ENCODE results near the gene KLHL15.

KLHL15 gene

DNA sequence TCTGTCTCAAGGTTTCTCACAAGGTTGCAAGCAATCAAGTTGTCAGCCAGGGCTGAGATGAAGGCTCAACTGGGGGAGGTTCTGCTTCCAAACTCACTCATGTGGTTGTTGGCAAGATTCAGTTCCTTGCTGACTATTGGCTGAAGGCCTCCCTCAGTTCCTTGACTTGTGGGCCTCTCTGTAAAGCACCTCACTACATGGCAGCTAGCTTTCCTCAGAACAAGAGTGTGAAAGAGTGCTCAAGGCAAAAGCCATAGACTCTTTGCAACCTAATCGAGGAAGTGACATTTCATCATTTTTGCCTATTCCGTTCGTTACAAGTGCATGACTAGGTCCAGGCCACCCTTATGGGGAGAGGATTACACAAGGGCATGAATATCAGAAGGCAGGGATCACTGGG, 67.2 kb downstream of the KLHL15 start:
- Histone ChIP-seq H3K27me3 (ENCODE audit: insufficient read depth, low read length) (no peaks in the 10 kb centered on the region), H2AFZ (ENCODE audit: low read depth, low read length) (no peak overlapping the region), H3K4me3 (ENCODE audit: low read length) (no peak overlapping the region), H3K4me1 (ENCODE audit: insufficient read depth, low read length) (no peaks in the 10 kb centered on the region), H3K36me3 (ENCODE audit: insufficient read depth, low read length) (no peaks in the 10 kb centered on the region), H3K9me3 (ENCODE audit: low read length) (no peaks in the 10 kb centered on the region)

DNA sequence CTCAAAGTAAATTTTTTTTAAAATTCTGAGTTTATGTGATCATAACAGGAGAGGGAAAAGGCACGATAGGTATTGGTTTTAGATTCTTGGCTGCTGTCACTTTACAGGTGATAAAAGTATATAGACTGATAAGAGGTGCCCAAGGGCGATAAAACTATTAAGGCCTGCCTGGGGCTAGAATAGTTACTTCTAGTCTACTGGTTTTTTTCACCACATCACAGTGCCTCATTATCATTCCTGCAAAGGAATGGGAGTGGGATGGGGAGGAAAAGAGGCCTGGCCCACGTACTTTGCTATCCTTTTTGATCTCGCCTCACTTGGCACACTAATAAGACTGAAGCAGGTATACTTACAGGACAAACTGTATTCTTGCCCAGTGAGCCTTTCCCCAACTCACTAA, 72.6 kb downstream of the KLHL15 start:
- Histone ChIP-seq H3K9me3 (ENCODE audit: low read length) (no peaks in the 10 kb centered on the region), H3K4me3 (ENCODE audit: low read length) (no peak overlapping the region), H2AFZ (ENCODE audit: low read depth, low read length) (no peak overlapping the region), H3K27me3 (ENCODE audit: insufficient read depth, low read length) (no peaks in the 10 kb centered on the region), H3K4me1 (ENCODE audit: insufficient read depth, low read length) (no peaks in the 10 kb centered on the region), H3K36me3 (ENCODE audit: insufficient read depth, low read length) (no peaks in the 10 kb centered on the region)

DNA sequence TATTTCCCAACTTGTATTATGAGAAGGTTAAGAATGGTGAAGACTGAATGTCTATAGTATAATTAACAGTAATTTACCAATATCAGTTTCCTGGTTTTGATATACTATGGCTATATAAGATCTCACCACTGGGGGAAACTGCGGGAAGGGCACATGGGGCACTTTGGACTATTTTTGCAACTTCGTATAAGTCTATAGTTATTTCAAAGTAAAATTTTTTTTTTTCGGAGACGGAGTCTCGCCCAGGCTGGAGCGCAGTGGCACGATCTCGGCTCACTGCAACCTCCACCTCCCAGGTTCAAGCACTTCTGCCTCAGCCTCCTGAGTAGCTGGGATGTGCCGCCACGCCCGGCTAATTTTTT, 73.1 kb downstream of the KLHL15 start:
- Histone ChIP-seq H3K36me3 (ENCODE audit: insufficient read depth, low read length) (no peaks in the 10 kb centered on the region), H3K9me3 (ENCODE audit: low read length) (no peaks in the 10 kb centered on the region), H3K4me3 (ENCODE audit: low read length) (no peak overlapping the region), H3K4me1 (ENCODE audit: insufficient read depth, low read length) (no peaks in the 10 kb centered on the region), H3K27me3 (ENCODE audit: insufficient read depth, low read length) (no peaks in the 10 kb centered on the region), H2AFZ (ENCODE audit: low read depth, low read length) (no peak overlapping the region)

DNA sequence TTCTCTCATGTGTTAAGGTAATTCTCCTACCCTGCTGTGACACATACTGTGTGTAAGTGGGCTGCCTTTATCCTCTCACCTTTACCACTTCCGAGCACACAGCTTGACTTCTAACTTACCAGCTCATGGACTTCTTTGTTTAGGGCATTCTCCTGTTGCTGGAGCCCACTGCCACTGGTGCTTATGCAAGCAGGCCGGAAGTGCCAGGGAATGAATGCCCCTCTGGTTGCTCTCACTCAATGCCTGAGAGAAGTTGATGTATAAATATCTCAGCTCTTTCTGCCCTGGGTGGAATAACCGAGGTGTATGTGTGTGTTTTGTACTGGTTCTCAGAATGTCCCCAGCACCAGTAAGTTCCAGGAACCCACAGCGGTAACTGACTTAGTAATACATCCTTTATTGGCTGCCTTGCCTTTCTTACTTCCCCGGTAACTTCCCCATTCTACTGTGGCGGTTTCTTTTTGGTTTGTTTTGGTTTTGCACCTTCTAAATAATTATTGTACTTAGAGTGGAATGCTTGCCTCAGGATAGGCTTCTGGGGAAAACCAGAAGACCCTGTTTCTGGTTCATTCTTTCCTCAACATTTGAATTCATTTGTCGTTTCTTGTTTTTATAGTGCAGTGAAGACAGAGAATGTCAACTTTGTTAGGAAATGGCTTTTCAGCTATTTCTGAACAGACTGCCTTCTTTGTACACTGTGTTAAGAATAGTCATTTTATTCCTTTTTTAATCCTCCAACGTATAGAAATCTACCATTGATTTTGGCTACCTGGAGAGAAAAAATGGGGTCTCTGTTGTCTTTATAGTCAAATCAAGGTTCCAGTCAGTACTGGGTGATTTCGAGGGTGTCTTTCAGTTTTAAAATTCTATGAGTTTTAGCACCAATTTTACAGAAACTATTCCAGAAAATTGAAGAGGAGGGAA, 73.7 kb downstream of the KLHL15 start:
- Histone ChIP-seq H3K4me1 (ENCODE audit: insufficient read depth, low read length) (no peaks in the 10 kb centered on the region), H3K36me3 (ENCODE audit: insufficient read depth, low read length) (no peaks in the 10 kb centered on the region), H3K9me3 (ENCODE audit: low read length) (no peaks in the 10 kb centered on the region), H3K27me3 (ENCODE audit: insufficient read depth, low read length) (no peaks in the 10 kb centered on the region), H2AFZ (ENCODE audit: low read depth, low read length) (peak overlapping the region; percentile 43), H3K4me3 (ENCODE audit: low read length) (no peak overlapping the region)

DNA sequence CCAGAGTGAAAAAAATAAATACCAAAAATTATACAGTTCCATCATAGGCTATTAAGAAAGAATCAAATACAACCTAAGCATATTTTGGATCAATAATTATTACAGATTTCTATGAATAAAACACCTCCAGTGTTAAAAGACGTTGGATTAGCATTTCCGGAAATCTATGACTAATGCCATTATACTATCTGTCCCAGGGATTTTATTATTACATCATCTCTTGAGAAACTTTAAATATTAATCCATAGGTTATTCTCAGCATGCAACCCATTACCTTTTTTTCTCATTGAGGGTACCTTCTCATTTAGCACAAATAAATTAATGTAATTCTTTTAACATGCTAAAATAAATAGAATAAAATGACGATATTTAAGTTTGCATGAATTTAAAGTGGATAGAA, 74.6 kb downstream of the KLHL15 start:
- no peaks in the 10 kb centered on the region for H3K4me1 ChIP-seq (ENCODE audit: insufficient read depth, low read length)

DNA sequence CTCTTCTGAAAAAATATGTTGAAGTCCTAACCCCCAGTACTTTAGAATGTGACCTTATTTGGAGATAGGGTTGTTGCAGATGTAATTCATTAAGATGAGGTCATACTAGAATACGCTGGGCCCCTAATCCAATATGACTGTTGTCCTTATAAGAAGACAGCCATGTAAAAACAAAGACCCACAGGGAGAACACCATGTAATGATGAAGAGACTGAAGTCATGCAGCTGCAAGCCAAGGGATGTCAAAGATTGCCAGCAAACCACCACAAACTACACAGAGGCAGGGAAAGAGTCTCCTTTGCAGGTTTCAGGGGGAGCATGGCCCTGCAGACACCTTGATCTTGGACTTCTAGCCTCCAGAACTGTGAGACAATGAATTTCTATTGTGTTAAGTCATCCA, 81.8 kb downstream of the KLHL15 start:
- Histone ChIP-seq H2AFZ (ENCODE audit: low read depth, low read length) (no peak overlapping the region), H3K4me1 (ENCODE audit: insufficient read depth, low read length) (no peaks in the 10 kb centered on the region), H3K27me3 (ENCODE audit: insufficient read depth, low read length) (no peaks in the 10 kb centered on the region), H3K36me3 (ENCODE audit: insufficient read depth, low read length) (no peaks in the 10 kb centered on the region), H3K9me3 (ENCODE audit: low read length) (no peaks in the 10 kb centered on the region), H3K4me3 (ENCODE audit: low read length) (no peak overlapping the region)

More for the DNA sequence above, 74.6 kb downstream of the KLHL15 start:
- no peak overlapping the region for H3K4me3 ChIP-seq (ENCODE audit: low read length)
- no peaks in the 10 kb centered on the region for H3K27me3 ChIP-seq (ENCODE audit: insufficient read depth, low read length)
- H3K36me3 ChIP-seq (ENCODE audit: insufficient read depth, low read length): no peaks in the 10 kb centered on the region
- no peaks in the 10 kb centered on the region for H3K9me3 ChIP-seq (ENCODE audit: low read length)
- H2AFZ ChIP-seq (ENCODE audit: low read depth, low read length): peak overlapping the region; percentile 43

DNA sequence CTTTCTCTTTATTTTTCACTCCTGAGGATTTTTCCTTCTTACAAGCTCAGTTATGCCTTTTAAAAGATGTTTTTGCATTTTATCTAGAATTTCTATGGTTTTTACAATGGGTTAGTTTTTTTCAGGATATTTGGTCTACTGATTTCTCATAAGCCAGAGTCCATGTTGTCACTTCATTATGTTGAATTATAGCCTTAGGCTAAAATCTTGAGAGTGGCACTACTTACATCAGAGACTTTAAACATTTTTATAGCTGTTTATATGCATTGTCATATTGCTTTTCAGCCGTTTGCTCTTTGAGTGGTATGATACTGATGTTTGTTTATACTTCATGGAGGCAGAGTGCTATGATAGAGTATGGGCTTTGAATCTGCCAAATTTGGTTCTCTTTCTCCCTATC, 82.8 kb downstream of the KLHL15 start:
- Histone ChIP-seq H3K36me3 (ENCODE audit: insufficient read depth, low read length) (no peaks in the 10 kb centered on the region), H2AFZ (ENCODE audit: low read depth, low read length) (no peak overlapping the region), H3K4me3 (ENCODE audit: low read length) (no peak overlapping the region), H3K27me3 (ENCODE audit: insufficient read depth, low read length) (no peaks in the 10 kb centered on the region), H3K9me3 (ENCODE audit: low read length) (no peaks in the 10 kb centered on the region), H3K4me1 (ENCODE audit: insufficient read depth, low read length) (no peaks in the 10 kb centered on the region)

DNA sequence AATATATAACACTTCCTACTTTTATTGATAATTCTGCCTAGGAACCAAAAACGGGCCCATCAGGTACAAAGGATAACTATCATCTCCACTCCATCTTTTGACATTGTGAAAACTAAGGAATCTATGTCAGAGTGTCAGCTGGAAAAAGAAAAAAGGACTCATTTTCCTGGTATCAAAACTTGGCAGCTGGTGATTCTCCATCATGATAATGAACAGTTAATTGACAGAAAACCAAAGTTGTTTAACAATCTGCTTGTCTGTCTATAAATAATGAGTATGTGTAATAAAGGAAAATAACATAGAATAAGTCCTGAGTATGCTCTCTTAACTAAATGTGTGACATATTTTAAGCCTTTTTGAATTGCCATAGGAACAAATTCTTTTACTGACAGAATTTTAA, 87.8 kb downstream of the KLHL15 start:
- Histone ChIP-seq H3K9me3 (ENCODE audit: low read length) (no peaks in the 10 kb centered on the region), H3K36me3 (ENCODE audit: insufficient read depth, low read length) (no peaks in the 10 kb centered on the region), H2AFZ (ENCODE audit: low read depth, low read length) (no peak overlapping the region), H3K27me3 (ENCODE audit: insufficient read depth, low read length) (no peaks in the 10 kb centered on the region), H3K4me1 (ENCODE audit: insufficient read depth, low read length) (no peaks in the 10 kb centered on the region), H3K4me3 (ENCODE audit: low read length) (no peak overlapping the region)

DNA sequence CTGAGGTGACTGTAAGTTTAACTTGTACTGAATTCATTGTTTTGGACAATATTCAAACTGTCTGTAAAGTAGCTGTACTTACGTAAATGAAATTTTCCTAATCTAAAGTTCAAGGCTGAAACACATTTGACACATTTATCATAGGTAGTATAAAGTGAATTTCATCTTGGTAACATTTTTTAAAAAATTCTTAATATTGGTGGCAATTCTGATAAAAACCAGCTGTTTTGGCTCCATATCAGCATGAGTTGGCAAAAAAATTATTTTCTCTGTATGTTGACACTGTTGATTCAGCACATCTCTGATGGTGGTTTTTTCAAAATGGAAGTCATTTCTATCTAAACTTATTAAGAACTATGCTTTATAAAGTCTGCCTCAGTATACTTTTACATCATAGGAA, 88.3 kb downstream of the KLHL15 start:
- no peaks in the 10 kb centered on the region for H3K9me3 ChIP-seq (ENCODE audit: low read length)
- H3K4me3 ChIP-seq (ENCODE audit: low read length): no peak overlapping the region
- no peaks in the 10 kb centered on the region for H3K36me3 ChIP-seq (ENCODE audit: insufficient read depth, low read length)

DNA sequence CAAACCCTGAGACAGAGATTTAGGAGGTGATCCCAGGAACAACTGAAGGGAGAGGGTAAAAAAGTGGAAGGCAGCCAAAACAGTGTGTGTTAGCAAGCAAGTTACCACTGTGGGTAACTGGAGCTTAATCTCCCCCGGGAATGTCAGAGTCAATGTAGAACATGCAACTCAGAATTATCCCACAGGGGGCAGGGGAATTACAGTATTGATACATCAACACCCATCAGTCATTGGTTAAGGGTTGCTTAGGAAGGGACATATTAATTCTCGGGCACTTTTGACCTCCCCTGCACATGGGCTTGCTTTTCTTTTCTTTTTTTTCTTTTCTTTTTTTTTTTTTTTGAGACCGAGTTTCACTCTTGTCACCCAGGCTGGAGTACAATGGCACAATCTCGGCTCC, 89.9 kb downstream of the KLHL15 start:
- Histone ChIP-seq H3K4me1 (ENCODE audit: insufficient read depth, low read length) (no peaks in the 10 kb centered on the region), H3K4me3 (ENCODE audit: low read length) (no peak overlapping the region), H2AFZ (ENCODE audit: low read depth, low read length) (no peak overlapping the region), H3K9me3 (ENCODE audit: low read length) (no peaks in the 10 kb centered on the region), H3K36me3 (ENCODE audit: insufficient read depth, low read length) (no peaks in the 10 kb centered on the region), H3K27me3 (ENCODE audit: insufficient read depth, low read length) (no peaks in the 10 kb centered on the region)

More for the DNA sequence above, 88.3 kb downstream of the KLHL15 start:
- Histone ChIP-seq H3K27me3 (ENCODE audit: insufficient read depth, low read length) (no peaks in the 10 kb centered on the region), H3K4me1 (ENCODE audit: insufficient read depth, low read length) (no peaks in the 10 kb centered on the region), H2AFZ (ENCODE audit: low read depth, low read length) (no peak overlapping the region)

DNA sequence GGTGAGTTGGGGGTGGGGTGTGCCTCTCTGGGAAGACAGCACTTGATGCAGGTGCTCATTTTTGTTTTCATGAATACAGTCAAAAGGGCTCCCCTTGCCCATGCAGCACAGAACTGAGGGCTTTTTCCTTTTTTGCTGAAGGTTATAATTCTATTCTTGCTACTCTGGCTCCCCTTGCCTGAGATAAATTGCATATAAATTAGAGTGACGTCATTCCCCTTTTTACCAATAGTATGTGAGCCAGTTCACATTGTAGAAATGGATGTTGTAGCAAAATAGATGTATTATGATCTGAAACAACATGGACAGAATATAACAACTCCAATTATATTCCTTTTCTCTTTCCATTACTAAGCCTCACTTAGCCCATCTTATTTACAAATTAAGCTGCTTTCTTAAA, 90.8 kb downstream of the KLHL15 start:
- Histone ChIP-seq H3K4me1 (ENCODE audit: insufficient read depth, low read length) (no peaks in the 10 kb centered on the region), H3K27me3 (ENCODE audit: insufficient read depth, low read length) (peaks cover under 1% of the 10 kb centered on the region), H3K9me3 (ENCODE audit: low read length) (no peaks in the 10 kb centered on the region), H3K4me3 (ENCODE audit: low read length) (no peak overlapping the region), H2AFZ (ENCODE audit: low read depth, low read length) (no peak overlapping the region), H3K36me3 (ENCODE audit: insufficient read depth, low read length) (no peaks in the 10 kb centered on the region)

DNA sequence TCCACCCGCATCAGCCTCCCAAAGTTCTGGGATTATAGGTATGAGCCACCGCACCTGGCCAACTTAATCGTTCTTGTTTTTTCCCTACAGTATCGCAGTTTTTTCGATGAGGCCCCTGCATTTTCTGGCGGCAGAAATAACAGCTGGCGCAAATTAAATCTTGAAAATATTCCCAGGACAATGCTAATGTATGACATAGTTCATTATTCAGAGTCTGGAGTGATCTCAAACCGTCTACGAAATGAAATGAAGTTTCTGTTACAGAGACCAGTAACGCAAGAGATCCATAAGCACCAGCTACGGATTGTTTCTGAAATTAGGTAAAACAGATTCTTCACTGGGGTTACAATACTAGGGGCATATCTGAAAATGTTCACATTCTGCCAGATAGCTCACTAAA, 91.9 kb downstream of the KLHL15 start:
- Histone ChIP-seq H3K4me3 (ENCODE audit: low read length) (no peak overlapping the region), H3K36me3 (ENCODE audit: insufficient read depth, low read length) (no peaks in the 10 kb centered on the region), H3K9me3 (ENCODE audit: low read length) (no peaks in the 10 kb centered on the region), H3K4me1 (ENCODE audit: insufficient read depth, low read length) (no peaks in the 10 kb centered on the region), H2AFZ (ENCODE audit: low read depth, low read length) (no peak overlapping the region), H3K27me3 (ENCODE audit: insufficient read depth, low read length) (peaks cover 3% of the 10 kb centered on the region)
